ENCODE results near the gene RAPGEF4. TPM values are rescaled to one million over a fixed set of nuclear protein-coding genes. Genes with fewer than 3 reads are reported as not detected.

The RAPGEF4 gene
- total and polyA plus RNA-seq, 12 donors: 1.2 to 11.2 (median 7.9) TPM

DNA sequence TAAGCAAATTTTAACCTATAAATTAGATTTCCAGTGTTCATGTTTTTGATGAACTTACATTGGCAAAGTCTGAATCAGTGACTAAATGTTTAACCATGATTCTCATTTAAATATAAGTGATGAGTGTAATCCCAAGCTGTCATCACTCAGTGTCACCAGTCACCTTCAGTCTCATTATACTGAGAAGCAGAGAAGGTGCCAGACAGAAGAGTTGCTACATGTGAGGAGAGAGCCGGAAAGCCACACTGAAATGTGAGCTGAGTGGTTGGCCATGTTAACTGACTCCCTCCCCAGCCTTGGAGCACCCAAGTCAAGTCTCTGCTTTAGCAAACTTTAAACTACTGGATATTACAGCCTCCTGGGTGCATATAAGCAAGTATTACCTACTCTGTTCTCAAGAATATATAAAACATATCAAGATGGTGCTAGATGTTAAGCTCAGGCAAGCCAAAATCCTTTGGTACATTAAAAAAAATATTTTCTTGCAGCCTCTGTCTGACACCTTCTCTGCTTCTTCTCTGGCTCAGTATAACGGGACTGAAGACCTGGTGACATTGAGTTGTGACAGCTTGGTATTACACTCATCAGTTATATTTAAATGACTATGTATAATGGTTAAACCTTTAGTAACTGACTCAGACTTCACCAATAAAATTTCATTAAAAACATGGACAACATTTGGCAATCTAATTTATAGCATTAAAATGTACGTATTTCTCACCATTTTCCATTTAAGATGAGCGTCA is 264.2 kb downstream of the RAPGEF4 start:
- peak in 6 of 8 donors; percentile 50 to 96 (median 63) for ATAC-seq
- Histone ChIP-seq H3K9me3 (no peaks in the 10 kb centered on the region), H3K4me3 (no peak overlapping the region), H3K4me1 (peaks cover 0 to 31% (median 12%) of the 10 kb centered on the region in 9 donors), H3K36me3 (peaks cover 0 to 24% (median 0%) of the 10 kb centered on the region in 9 donors), H3K27me3 (no peaks in the 10 kb centered on the region), H3K27ac (peak overlapping the region in 2 of 10 donors; percentile 15 to 30)
- 70 to 79% methylated on average over 4 of the region's 4 CpGs for WGBS, 2 donors
- TF ChIP-seq, protein P1, sequence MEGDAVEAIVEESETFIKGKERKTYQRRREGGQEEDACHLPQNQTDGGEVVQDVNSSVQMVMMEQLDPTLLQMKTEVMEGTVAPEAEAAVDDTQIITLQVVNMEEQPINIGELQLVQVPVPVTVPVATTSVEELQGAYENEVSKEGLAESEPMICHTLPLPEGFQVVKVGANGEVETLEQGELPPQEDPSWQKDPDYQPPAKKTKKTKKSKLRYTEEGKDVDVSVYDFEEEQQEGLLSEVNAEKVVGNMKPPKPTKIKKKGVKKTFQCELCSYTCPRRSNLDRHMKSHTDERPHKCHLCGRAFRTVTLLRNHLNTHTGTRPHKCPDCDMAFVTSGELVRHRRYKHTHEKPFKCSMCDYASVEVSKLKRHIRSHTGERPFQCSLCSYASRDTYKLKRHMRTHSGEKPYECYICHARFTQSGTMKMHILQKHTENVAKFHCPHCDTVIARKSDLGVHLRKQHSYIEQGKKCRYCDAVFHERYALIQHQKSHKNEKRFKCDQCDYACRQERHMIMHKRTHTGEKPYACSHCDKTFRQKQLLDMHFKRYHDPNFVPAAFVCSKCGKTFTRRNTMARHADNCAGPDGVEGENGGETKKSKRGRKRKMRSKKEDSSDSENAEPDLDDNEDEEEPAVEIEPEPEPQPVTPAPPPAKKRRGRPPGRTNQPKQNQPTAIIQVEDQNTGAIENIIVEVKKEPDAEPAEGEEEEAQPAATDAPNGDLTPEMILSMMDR (IDR thresholded peaks at IDR 0.05): no peak
- intact Hi-C loops (cut with DNase I): no loop called here
- no peak for DNase-seq

DNA sequence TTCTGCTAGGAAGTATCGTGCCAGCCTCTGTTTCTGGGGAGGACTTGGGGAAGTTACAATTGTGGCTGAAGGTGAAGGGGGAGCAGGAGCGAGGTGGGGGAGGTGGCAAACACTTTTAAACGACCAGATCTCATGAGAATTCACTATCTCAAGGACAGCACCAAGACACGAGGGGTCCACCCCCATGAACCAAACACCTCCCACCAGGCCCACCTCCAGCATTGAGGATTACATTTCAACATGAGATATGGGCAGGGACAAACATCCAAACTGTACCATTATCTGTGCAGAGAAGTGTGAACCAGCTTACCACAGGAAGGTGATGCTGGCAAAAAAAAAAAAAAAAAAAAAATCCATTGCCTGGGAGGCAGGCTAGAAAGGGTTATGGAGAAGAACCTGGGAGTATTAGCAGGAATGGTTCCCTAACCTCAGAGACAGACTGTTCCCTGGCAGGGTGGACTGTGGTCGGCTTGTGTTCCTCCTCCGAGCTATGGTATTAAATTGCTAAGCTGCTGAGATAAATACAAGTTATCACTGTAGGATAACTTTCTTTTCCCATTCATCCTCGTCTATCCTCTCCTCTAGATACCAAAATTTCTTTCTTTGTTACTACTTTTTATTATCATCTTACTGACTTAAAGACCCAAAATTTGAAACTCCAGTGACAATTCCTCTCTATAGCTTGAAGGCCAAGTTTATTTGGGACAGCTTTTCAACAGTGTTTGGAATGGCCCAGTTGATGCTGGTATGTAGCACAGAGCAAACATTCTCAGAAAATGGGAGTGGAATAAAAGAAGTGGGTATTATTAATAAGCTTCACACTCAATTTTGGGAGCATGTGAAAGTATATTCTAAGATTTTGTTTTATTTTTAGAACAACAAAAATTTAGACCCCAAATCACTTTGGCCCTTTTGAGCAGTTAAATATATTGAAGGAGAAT is 266.3 kb downstream of the RAPGEF4 start:
- ATAC-seq (no peak), DNase-seq (no peak)
- Histone ChIP-seq H3K9me3 (no peaks in the 10 kb centered on the region), H3K4me1 (peaks cover 0 to 18% (median 6%) of the 10 kb centered on the region in 9 donors), H3K27ac (no peak overlapping the region), H3K36me3 (peaks cover 0 to 16% (median 0%) of the 10 kb centered on the region in 9 donors), H3K4me3 (no peak overlapping the region), H3K27me3 (no peaks in the 10 kb centered on the region)
- TF ChIP-seq, protein P1 (IDR thresholded peaks at IDR 0.05): no peak
- 81 to 82% methylated on average over 7 of the region's 7 CpGs for WGBS, 2 donors
- intact Hi-C loops (cut with DNase I): no loop called here

DNA sequence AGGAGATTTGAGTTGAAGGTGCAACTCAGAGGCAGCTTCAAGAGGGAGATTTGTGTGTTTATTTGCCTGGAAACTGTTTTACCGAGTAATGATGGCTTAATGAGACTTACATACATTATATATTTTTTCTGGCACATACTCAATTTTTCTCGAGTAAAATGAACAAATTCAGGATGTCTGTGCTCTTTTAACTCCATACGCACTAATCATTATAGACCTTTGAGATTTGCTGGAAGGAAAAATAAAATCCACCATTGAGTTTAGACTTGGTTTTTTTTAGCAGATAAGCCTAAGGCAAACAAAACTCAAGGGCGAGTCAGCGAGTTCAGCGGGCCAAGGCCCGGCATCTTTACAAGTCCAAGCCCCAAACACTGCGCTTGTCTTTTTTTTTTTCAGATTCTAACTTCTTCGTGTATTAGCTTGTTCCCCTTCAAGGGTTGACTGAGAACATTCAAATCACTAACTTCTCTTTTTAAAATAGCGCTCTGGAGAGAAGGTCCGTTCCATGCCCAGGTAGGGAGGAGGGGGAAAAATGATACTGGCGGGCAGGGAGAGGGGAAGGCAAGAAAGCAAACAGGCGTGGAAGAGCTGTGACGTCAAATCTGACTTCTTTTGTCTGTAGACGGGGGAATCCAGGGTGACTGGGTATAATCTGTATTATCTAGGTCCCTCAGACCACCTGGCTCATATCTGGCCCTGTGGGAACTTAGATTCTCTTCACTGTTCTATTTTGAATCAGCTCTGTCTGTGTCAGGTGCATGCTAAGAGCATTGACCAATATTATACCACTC is 267.3 kb downstream of the RAPGEF4 start:
- Histone ChIP-seq H3K27ac (no peak overlapping the region), H3K36me3 (peaks cover 0 to 7% (median 0%) of the 10 kb centered on the region in 9 donors), H3K4me1 (peaks cover 0 to 18% (median 6%) of the 10 kb centered on the region in 9 donors), H3K4me3 (no peak overlapping the region), H3K9me3 (no peaks in the 10 kb centered on the region), H3K27me3 (no peaks in the 10 kb centered on the region)
- DNase-seq: no peak
- TF ChIP-seq, protein P1 (IDR thresholded peaks at IDR 0.05): no peak
- ATAC-seq: no peak
- intact Hi-C loops (cut with DNase I): no loop called here
- WGBS, 2 donors: 71 to 73% methylated on average over 15 of the region's 15 CpGs

DNA sequence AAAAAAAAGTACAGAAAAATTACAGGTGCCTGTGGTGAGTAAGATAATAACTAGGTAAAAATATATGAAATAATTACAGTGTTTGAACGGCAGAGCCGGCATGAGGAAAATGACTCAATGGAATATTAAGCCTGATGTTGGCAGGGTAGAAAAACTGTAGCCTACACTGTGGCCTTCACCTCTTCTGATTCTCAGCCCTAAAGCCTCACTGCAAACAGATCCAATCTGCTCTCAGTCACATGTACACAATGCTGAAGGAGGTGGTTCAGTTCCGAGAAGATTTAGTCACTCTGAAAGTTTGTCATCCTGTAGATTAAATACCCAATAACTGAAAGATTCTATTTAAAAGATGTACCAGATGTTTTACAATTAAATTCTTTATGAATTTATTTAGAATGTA is 273.1 kb downstream of the RAPGEF4 start:
- Histone ChIP-seq H3K27ac (no peak overlapping the region), H3K4me3 (no peak overlapping the region), H3K4me1 (peaks cover 0 to 6% (median 0%) of the 10 kb centered on the region in 9 donors), H3K9me3 (no peaks in the 10 kb centered on the region), H3K27me3 (no peaks in the 10 kb centered on the region), H3K36me3 (no peaks in the 10 kb centered on the region)
- DNase-seq: no peak
- intact Hi-C loops (cut with DNase I): no loop called here
- no peak for ATAC-seq
- TF ChIP-seq, protein P1 (IDR thresholded peaks at IDR 0.05): no peak
- WGBS, 2 donors: 91 to 98% methylated on average over 3 of the region's 3 CpGs
